Right ventricle myocardium inferior (tissue), 1 donor: Measurements from ENCODE around the gene CLSTN1. TPM values are rescaled to one million over a fixed set of nuclear protein-coding genes. Genes with fewer than 3 reads are reported as not detected.
A peak's percentile ranks its signal among the peaks of the same experiment; 100 is the strongest.
"Not testable (repeated sequence)": the region's sequence is repeated elsewhere in the genome, so short reads cannot be mapped to it uniquely, and the experiment has no call there.

ENCODE experiments used
- ATAC-seq: fragments of 200-7000 bp; cut with Tn5 transposase; one replicate; pipeline ENCODE4 v1.9.1; 2020; ENCODE audit warnings: mild to moderate bottlenecking, moderate library complexity
- DNase-seq: peaks from one replicate; pipeline ENCODE4 v3.0.0; 2021; ENCODE audit errors: missing footprints
- intact Hi-C: fragments of 100-400 bp; cut with DNase I; formaldehyde crosslinking; loops from one replicate; pipeline ENCODE4 v1.11.0; 2022
- total RNA-seq: library from RNA; stranded (reverse); fragmentation: NEBNext Ultra II Directional; extraction: Animal tissue kit (Norgen Biotek cat#: 25700); gene quantifications from one replicate; pipeline ENCODE4 v1.2.1, GENCODE V29; 2021
- donor health status: DM: no; HTN: yes; CAD: no; lungs with severe emphysema.

The CLSTN1 gene
- total RNA-seq, 1 donor from 2014 or later, result 52.3 TPM

DNA sequence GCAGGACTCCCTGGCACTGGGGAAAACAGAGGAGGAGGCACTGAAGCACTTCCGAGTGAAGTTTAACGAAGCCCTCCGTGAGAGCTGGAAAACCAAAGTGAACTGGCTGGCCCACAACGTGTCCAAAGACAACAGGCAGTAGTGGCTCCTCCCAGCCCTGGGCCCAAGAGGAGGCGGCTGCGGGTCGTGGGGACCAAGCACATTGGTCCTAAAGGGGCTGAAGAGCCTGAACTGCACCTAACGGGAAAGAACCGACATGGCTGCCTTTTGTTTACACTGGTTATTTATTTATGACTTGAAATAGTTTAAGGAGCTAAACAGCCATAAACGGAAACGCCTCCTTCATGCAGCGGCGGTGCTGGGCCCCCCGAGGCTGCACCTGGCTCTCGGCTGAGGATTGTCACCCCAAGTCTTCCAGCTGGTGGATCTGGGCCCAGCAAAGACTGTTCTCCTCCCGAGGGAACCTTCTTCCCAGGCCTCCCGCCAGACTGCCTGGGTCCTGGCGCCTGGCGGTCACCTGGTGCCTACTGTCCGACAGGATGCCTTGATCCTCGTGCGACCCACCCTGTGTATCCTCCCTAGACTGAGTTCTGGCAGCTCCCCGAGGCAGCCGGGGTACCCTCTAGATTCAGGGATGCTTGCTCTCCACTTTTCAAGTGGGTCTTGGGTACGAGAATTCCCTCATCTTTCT, 96.7 kb downstream of the CLSTN1 start:
- DNase-seq (no peak), ATAC-seq (no peak)
- intact Hi-C loops, result no loop called here

- DNase-seq, result no peak
- no peak for ATAC-seq
- intact Hi-C loops, result no loop called here
Measured at GRCh38 chr1:9726406-9726805, 97.4 kb downstream of the CLSTN1 start.

DNA sequence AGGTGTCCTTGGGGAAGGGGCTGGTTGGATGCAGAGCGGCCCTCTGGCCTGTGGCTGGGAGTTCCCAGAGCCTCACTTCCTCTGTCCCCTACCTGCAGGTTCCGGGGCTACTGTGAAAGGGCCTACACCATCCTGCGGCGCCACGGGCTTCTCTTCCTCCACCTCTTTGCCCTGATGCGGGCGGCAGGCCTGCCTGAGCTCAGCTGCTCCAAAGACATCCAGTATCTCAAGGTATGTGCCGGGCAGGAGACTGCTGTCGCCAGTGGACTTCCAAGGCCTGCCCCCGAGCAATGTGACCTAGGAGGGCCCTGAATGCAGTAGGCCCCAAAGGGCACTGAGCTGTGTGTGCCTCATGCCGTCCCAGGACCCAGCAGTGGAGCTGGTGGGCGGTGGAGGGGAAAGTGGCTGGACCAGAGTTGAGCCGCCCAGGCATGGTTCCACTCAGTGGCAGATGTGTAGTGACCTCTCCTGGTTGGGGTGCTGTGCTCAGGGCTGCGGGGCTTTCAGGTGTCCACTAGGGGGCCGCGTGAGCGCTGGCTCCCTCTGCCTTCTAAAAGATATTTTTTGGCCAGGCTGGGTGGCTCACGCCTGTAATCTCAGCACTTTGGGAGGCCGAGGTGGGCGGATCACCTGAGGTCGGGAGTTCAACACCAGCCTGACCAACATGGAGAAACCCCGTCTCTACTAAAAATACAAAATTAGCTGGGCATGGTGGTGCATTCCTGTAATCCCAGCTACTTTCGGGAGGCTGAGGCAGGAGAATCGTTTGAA, 98.9 kb downstream of the CLSTN1 start:
- intact Hi-C loops, result loop anchor here (2.0 kb wide), 1 partner anchor 142 kb away; no protein-coding TSS in a partner anchor

GRCh38 chr1:9723926-9724325, 99.8 kb downstream of the CLSTN1 start:
- intact Hi-C loops, result loop anchor here (2.0 kb wide), 1 partner anchor 143 kb away; no protein-coding TSS in a partner anchor
- ATAC-seq, result no peak

More for the DNA sequence above, 98.9 kb downstream of the CLSTN1 start:
- peak; percentile 85 for DNase-seq
- peak; percentile 56 for ATAC-seq

DNA sequence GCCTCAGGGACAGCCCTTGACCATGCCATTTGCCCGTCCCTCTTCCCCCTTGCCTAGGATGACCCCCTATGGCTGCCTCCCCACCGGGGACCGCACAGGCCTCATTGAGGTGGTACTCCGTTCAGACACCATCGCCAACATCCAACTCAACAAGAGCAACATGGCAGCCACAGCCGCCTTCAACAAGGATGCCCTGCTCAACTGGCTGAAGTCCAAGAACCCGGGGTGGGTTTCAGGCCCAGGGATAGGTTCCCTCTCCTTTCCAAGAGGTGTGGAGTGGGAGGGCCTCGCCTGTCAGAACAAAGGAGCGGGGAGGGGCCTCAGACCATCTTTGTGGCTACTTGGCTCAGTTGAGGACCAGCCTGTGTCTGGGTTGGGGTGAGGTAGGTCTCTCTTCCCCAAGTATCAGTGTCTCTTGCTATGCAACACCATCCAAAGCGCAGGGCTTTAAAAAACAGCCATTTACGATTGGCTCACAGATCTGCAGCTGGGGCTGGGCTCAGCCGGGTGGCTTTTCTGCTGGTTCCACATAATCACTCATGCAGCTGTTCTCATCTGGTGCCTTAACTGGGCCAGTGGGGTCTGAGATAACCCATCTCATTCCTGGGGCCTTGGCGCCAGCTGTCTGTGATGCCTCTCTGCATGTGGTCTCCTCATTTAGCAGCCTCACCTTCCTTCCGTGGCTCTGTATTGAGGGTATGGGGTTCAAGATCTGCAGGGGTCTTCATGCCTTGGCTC, 100.5 kb downstream of the CLSTN1 start:
- DNase-seq, result no peak
- ATAC-seq, result no peak
- intact Hi-C loops, result no loop called here

More at GRCh38 chr1:9723926-9724325, 99.8 kb downstream of the CLSTN1 start:
- DNase-seq, result no peak

GRCh38 chr1:9722378-9722749, 101.4 kb downstream of the CLSTN1 start:
- no peak for ATAC-seq
- intact Hi-C loops, result no loop called here
- no peak for DNase-seq

DNA sequence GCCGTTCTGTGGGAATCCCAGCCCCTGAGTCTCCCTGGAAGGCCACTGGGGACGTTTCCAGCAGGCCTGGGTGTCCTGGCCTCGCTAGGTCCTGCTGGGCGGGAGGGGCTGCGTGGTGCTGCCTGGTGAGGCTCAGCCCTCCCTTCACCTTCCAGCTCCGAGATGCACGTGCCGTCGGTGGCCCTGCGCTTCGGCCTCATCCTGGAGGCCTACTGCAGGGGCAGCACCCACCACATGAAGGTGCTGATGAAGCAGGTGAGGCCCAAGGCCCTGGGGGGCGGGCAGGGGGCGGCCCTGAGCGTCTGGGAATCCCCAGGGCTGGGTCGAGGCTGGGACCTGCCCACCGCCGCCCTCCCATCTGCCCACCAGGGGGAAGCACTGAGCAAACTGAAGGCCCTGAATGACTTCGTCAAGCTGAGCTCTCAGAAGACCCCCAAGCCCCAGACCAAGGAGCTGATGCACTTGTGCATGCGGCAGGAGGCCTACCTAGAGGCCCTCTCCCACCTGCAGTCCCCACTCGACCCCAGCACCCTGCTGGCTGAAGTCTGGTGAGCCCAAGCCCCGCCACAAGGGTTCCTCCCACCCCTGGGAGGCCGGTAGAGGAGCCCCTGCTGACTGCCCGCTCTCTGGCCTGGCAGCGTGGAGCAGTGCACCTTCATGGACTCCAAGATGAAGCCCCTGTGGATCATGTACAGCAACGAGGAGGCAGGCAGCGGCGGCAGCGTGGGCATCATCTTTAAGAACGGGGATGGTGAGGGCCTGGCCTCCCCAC, 102.0 kb downstream of the CLSTN1 start:
- DNase-seq (no peak), ATAC-seq (no peak)
- intact Hi-C loops, result no loop called here

- ATAC-seq (no peak), DNase-seq (no peak)
- intact Hi-C loops, result no loop called here
Measured at GRCh38 chr1:9720785-9721605, 102.8 kb downstream of the CLSTN1 start.

- DNase-seq, result no peak
- intact Hi-C loops, result no loop called here
- ATAC-seq, result no peak
Measured at GRCh38 chr1:9719978-9720722, 103.6 kb downstream of the CLSTN1 start.

DNA sequence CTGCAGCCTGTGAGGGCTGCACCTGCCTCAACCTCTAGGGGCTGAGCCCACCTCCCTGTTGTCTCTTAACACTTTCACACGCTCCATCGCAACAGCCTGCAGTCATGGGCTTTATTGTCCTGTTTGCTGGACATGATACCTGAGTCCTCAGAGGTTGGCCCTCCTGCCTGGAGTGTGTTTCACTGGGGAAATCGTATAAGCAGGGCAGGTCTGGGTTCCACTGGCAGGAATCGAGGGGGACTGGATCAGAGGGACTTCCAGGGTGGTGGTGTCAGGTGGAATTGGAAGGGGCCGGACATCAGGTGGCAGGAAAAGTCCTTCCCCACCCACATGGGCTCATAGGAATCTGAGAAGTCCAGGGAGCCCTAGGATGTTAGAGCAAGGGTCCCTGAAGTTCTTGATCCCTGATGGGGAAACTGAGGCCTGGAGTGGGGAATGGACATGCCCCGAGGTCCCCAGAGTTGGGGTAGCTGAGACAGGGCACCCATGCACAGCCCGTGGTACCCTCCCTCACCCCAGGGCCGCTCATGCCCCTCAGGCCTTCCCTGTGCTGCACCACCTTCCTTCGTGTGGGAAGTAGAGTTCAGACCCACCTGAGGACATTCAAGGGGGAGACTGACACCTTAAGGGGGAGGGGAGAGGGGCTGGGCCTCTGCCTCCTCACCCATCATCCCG, 105.6 kb downstream of the CLSTN1 start:
- DNase-seq (no peak), ATAC-seq (no peak)
- intact Hi-C loops, result no loop called here

GRCh38 chr1:9717193-9718005, 106.4 kb downstream of the CLSTN1 start:
- ATAC-seq (peak; percentile 47), DNase-seq (peak; percentile 82)
- intact Hi-C loops, result no loop called here

GRCh38 chr1:9716404-9717192, 107.2 kb downstream of the CLSTN1 start:
- intact Hi-C loops, result no loop called here
- DNase-seq (no peak), ATAC-seq (no peak)

GRCh38 chr1:9715536-9716226, 108.1 kb downstream of the CLSTN1 start:
- ATAC-seq, result no peak
- DNase-seq, result no peak
- intact Hi-C loops, result no loop called here

GRCh38 chr1:9714257-9714718, 109.5 kb downstream of the CLSTN1 start:
- ATAC-seq (no peak), DNase-seq (no peak)
- intact Hi-C loops, result no loop called here

DNA sequence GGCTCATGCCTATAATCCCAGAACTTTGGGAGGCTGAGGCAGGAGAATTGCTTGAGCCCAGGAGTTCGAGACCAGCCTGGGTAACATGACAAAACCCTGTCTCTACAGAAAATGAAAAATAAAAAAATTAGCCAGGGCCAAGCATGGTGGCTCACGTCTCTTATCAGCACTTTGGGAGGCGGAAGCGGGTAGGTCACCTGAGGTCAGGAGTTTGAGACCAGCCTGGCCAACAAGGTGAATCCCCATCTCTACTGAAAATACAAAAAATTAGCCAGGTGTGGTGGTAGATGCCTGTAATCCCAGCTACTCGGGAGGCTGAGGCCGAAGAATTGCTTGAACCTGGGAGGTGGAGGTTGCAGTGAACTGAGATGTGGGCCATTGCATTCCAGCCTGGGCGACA, 111.0 kb downstream of the CLSTN1 start:
- intact Hi-C loops, ATAC-seq, DNase-seq: not testable (repeated sequence)
